ENCODE measurements around the gene ZNF689. TPM values are rescaled to one million over a fixed set of nuclear protein-coding genes. Genes with fewer than 3 reads are reported as not detected.

Gene ZNF689
- polyA plus RNA-seq, 1 donor from 2014 or later: 10.6 TPM

GRCh38 chr16:30647274-30647571, 37.0 kb upstream of the ZNF689 start:
- Histone ChIP-seq H3K4me2 (ENCODE audit: low read length) (no peak overlapping the region), H3K9me3 (ENCODE audit: low read length) (no peaks in the 10 kb centered on the region), H3K27ac (ENCODE audit: low read length) (no peak overlapping the region), H3K27me3 (ENCODE audit: insufficient read depth, low read depth, low read length) (no peaks in the 10 kb centered on the region), H3K4me3 (ENCODE audit: low read length) (no peak overlapping the region), H3K79me2 (replicated peaks; ENCODE audit: insufficient read depth, low read length) (peaks cover 6% of the 10 kb centered on the region), H3F3A (ENCODE audit: insufficient read depth, low read length, poor library complexity, severe bottlenecking) (no peaks in the 10 kb centered on the region), H4K20me1 (ENCODE audit: insufficient read depth) (no peaks in the 10 kb centered on the region), H3K9ac (ENCODE audit: low read length) (no peak overlapping the region), H3K9me2 (ENCODE audit: insufficient read depth, low read length) (no peaks in the 10 kb centered on the region), H3K36me3 (ENCODE audit: insufficient read depth, low read length) (no peaks in the 10 kb centered on the region), H2AFZ (ENCODE audit: low read depth, low read length) (no peak overlapping the region)
- TF ChIP-seq POLR2AphosphoS5 (IDR thresholded peaks at IDR 0.05): no peak
- no peak for TF ChIP-seq SMC3 (conservative IDR thresholded peaks at IDR 0.05; ENCODE audit: poor library complexity)
- no peak for TF ChIP-seq REST (IDR thresholded peaks at IDR 0.05; ENCODE audit: borderline replicate concordance)
- TF ChIP-seq CTCF (IDR thresholded peaks at IDR 0.05; ENCODE audit: poor library complexity, severe bottlenecking): no peak
- TF ChIP-seq RAD21 (conservative IDR thresholded peaks at IDR 0.05): no peak
- TF ChIP-seq EZH2 (IDR thresholded peaks at IDR 0.05; ENCODE audit: borderline replicate concordance, insufficient read depth, low read length, poor library complexity, severe bottlenecking): no peak
- TF ChIP-seq EP300 (conservative IDR thresholded peaks at IDR 0.05; ENCODE audit: poor library complexity, severe bottlenecking): no peak
- TF ChIP-seq MXI1 (conservative IDR thresholded peaks at IDR 0.05; ENCODE audit: poor library complexity, severe bottlenecking): no peak

GRCh38 chr16:30645727-30646126, 35.5 kb upstream of the ZNF689 start:
- Histone ChIP-seq H3F3A (ENCODE audit: insufficient read depth, low read length, poor library complexity, severe bottlenecking) (no peaks in the 10 kb centered on the region), H3K27me3 (ENCODE audit: insufficient read depth, low read depth, low read length) (no peaks in the 10 kb centered on the region), H3K36me3 (ENCODE audit: insufficient read depth, low read length) (no peaks in the 10 kb centered on the region), H3K9ac (ENCODE audit: low read length) (no peak overlapping the region), H3K79me2 (replicated peaks; ENCODE audit: insufficient read depth, low read length) (no peaks in the 10 kb centered on the region), H3K4me3 (ENCODE audit: low read length) (no peak overlapping the region), H4K20me1 (ENCODE audit: insufficient read depth) (no peaks in the 10 kb centered on the region), H3K4me2 (ENCODE audit: low read length) (no peak overlapping the region), H3K27ac (ENCODE audit: low read length) (no peak overlapping the region), H3K9me2 (ENCODE audit: insufficient read depth, low read length) (no peaks in the 10 kb centered on the region), H2AFZ (ENCODE audit: low read depth, low read length) (no peak overlapping the region), H3K9me3 (ENCODE audit: low read length) (no peaks in the 10 kb centered on the region)
- TF ChIP-seq RAD21 (conservative IDR thresholded peaks at IDR 0.05) (no peak), CTCF (IDR thresholded peaks at IDR 0.05; ENCODE audit: poor library complexity, severe bottlenecking) (no peak), REST (IDR thresholded peaks at IDR 0.05; ENCODE audit: borderline replicate concordance) (no peak), POLR2AphosphoS5 (IDR thresholded peaks at IDR 0.05) (no peak), MXI1 (conservative IDR thresholded peaks at IDR 0.05; ENCODE audit: poor library complexity, severe bottlenecking) (no peak), TAF1 (IDR thresholded peaks at IDR 0.05; ENCODE audit: low read depth) (no peak), SMC3 (conservative IDR thresholded peaks at IDR 0.05; ENCODE audit: poor library complexity) (no peak), EZH2 (IDR thresholded peaks at IDR 0.05; ENCODE audit: borderline replicate concordance, insufficient read depth, low read length, poor library complexity, severe bottlenecking) (no peak), EP300 (conservative IDR thresholded peaks at IDR 0.05; ENCODE audit: poor library complexity, severe bottlenecking) (no peak)
